ENCODE results near the gene TEX19. TPM values are rescaled to one million over a fixed set of nuclear protein-coding genes. Genes with fewer than 3 reads are reported as not detected.

The TEX19 gene
- total and polyA plus RNA-seq, 2 experiments from 2014 or later: 0.10 to 0.66 TPM

DNA sequence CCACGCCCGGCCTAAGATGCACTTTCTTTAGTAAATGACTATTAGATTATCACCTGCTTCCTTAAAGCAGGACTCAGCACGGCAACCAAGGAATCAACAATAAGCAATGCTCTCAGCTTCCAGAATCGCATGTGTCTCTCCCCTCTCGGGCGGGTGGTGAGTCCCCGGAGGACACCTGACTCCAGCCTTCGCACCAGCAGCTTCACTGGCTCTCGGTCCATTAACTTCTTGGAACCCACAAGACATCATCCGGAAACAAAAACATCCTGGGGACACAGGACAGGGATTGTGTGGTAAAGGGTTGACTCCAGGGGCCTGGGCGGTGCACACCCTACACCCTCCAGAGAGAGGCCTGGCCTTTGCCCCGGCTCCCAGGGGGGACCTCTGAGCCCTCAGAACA lies 35.2 kb downstream of the TEX19 start:
- Histone ChIP-seq H3K79me2 (replicated peaks; ENCODE audit: insufficient read depth) (no peaks in the 10 kb centered on the region), H3K9me2 (ENCODE audit: insufficient read depth) (no peaks in the 10 kb centered on the region), H3K36me3 (ENCODE audit: insufficient read depth) (no peaks in the 10 kb centered on the region), H2AFZ (no peak overlapping the region), H3K4me3 (no peak overlapping the region), H3K4me1 (ENCODE audit: insufficient read depth) (no peaks in the 10 kb centered on the region), H4K20me1 (replicated peaks; ENCODE audit: insufficient read depth) (no peaks in the 10 kb centered on the region; the same call in 1 of the 2 replicates), H3F3A (replicated peaks; ENCODE audit: low read depth) (no peaks in the 10 kb centered on the region), H3K4me2 (no peak overlapping the region), H3K27me3 (ENCODE audit: insufficient read depth) (no peaks in the 10 kb centered on the region), H3K27ac (ENCODE audit: low read depth) (no peak overlapping the region)
- Mint-ChIP-seq H3K36me3 (ENCODE audit: low read depth) (no peaks in the 10 kb centered on the region; the same call in 2 of the 3 replicates), H3K27me3 (ENCODE audit: insufficient read depth, low read depth, poor library complexity) (peaks cover 11% of the 10 kb centered on the region), H3K4me3 (no peak overlapping the region), H3K9me3 (no peaks in the 10 kb centered on the region), H3K27ac (no peak overlapping the region), H3K4me1 (no peaks in the 10 kb centered on the region)
- ATAC-seq (no peak), DNase-seq (ENCODE audit: low spot score) (no peak)
- TF ChIP-seq, protein P1, sequence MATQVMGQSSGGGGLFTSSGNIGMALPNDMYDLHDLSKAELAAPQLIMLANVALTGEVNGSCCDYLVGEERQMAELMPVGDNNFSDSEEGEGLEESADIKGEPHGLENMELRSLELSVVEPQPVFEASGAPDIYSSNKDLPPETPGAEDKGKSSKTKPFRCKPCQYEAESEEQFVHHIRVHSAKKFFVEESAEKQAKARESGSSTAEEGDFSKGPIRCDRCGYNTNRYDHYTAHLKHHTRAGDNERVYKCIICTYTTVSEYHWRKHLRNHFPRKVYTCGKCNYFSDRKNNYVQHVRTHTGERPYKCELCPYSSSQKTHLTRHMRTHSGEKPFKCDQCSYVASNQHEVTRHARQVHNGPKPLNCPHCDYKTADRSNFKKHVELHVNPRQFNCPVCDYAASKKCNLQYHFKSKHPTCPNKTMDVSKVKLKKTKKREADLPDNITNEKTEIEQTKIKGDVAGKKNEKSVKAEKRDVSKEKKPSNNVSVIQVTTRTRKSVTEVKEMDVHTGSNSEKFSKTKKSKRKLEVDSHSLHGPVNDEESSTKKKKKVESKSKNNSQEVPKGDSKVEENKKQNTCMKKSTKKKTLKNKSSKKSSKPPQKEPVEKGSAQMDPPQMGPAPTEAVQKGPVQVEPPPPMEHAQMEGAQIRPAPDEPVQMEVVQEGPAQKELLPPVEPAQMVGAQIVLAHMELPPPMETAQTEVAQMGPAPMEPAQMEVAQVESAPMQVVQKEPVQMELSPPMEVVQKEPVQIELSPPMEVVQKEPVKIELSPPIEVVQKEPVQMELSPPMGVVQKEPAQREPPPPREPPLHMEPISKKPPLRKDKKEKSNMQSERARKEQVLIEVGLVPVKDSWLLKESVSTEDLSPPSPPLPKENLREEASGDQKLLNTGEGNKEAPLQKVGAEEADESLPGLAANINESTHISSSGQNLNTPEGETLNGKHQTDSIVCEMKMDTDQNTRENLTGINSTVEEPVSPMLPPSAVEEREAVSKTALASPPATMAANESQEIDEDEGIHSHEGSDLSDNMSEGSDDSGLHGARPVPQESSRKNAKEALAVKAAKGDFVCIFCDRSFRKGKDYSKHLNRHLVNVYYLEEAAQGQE (IDR thresholded peaks at IDR 0.05; ENCODE audit: unreplicated experiment): no peak
- TF ChIP-seq ZNF114 (CRISPR knock-in tag; IDR thresholded peaks at IDR 0.05): no peak

DNA sequence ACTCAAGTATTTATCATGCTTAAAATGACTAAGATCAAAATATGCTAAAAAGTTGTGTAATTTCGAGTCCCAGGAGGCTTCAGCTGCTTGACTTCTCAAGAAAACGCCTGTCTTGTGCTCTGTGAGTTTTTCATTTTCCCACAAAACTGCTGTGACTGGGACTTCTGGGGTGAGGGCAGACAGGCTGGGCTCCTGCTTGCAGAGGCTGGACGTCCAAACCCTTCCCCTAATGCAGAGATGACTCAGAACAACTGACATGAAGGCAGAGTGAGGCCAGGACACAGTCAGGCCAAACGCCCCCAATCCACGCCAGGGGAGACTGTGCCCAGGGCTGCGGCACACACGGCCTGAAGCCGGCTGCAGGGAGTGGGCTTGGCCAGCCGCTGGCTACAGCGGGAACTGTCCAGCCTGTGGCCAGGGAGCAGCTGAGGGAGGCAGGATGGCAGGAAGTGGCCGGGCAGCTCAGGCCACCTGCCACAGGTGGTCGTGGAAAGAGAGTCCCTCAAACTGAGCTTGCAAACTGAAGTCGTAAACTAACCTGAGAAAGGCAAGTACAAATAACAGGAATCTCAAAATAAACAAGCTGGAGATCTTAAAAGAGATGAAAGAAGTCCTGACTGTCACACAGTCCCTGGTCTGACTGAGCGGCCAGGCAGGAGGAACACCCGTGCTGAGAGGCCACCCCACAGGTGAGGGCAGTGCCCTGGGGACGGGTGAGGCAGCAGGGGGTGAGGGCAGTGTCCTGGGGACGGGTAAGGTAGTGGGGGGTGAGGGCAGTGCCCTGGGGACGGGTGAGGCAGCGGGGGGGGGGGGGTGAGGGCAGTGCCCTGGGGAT lies 37.8 kb downstream of the TEX19 start:
- no peak overlapping the region for H2AFZ ChIP-seq
- H3F3A ChIP-seq (replicated peaks; ENCODE audit: low read depth): 0 out of 2 replicates have a peak, but pooled peaks cover 2% of the 10 kb centered on the region
- H3K27ac Mint-ChIP-seq: no peak overlapping the region
- no peak for ATAC-seq
- no peaks in the 10 kb centered on the region for H3K9me2 ChIP-seq (ENCODE audit: insufficient read depth)
- peaks cover 2% of the 10 kb centered on the region; the same call in 2 of the 3 replicates for H3K36me3 Mint-ChIP-seq (ENCODE audit: low read depth)
- H3K4me1 Mint-ChIP-seq: no peaks in the 10 kb centered on the region
- no peaks in the 10 kb centered on the region for H3K9me3 Mint-ChIP-seq
- no peak overlapping the region for H3K27ac ChIP-seq (ENCODE audit: low read depth)
- H3K27me3 ChIP-seq (ENCODE audit: insufficient read depth): no peaks in the 10 kb centered on the region
- no peak overlapping the region for H3K4me2 ChIP-seq
- TF ChIP-seq STAT1 (IDR thresholded peaks at IDR 0.05; ENCODE audit: unreplicated experiment) (no peak), CREB1 (CRISPR knock-in tag; IDR thresholded peaks at IDR 0.05; ENCODE audit: low read depth) (no peak), JUNB (IDR thresholded peaks at IDR 0.05; ENCODE audit: unreplicated experiment) (no peak)
- TF ChIP-seq, protein P2, sequence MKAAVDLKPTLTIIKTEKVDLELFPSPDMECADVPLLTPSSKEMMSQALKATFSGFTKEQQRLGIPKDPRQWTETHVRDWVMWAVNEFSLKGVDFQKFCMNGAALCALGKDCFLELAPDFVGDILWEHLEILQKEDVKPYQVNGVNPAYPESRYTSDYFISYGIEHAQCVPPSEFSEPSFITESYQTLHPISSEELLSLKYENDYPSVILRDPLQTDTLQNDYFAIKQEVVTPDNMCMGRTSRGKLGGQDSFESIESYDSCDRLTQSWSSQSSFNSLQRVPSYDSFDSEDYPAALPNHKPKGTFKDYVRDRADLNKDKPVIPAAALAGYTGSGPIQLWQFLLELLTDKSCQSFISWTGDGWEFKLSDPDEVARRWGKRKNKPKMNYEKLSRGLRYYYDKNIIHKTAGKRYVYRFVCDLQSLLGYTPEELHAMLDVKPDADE (IDR thresholded peaks at IDR 0.05): no peak
- H3K36me3 ChIP-seq (ENCODE audit: insufficient read depth): no peaks in the 10 kb centered on the region
- no peak overlapping the region for H3K4me3 ChIP-seq
- peaks cover 11% of the 10 kb centered on the region for H3K27me3 Mint-ChIP-seq (ENCODE audit: insufficient read depth, low read depth, poor library complexity)
- no peak for DNase-seq (ENCODE audit: low spot score)
- no peak overlapping the region for H3K4me3 Mint-ChIP-seq
- H3K4me1 ChIP-seq (ENCODE audit: insufficient read depth): no peaks in the 10 kb centered on the region
- no peaks in the 10 kb centered on the region for H3K79me2 ChIP-seq (replicated peaks; ENCODE audit: insufficient read depth)
- no peaks in the 10 kb centered on the region; the same call in 1 of the 2 replicates for H4K20me1 ChIP-seq (replicated peaks; ENCODE audit: insufficient read depth)

All from GM23338 (cell line).